ENCODE results near the gene SDK1. TPM values are rescaled to one million over a fixed set of nuclear protein-coding genes. Genes with fewer than 3 reads are reported as not detected.

The SDK1 gene
- total and polyA plus RNA-seq, 4 donors = 1.9 to 46.3 (median 12.4) TPM

DNA sequence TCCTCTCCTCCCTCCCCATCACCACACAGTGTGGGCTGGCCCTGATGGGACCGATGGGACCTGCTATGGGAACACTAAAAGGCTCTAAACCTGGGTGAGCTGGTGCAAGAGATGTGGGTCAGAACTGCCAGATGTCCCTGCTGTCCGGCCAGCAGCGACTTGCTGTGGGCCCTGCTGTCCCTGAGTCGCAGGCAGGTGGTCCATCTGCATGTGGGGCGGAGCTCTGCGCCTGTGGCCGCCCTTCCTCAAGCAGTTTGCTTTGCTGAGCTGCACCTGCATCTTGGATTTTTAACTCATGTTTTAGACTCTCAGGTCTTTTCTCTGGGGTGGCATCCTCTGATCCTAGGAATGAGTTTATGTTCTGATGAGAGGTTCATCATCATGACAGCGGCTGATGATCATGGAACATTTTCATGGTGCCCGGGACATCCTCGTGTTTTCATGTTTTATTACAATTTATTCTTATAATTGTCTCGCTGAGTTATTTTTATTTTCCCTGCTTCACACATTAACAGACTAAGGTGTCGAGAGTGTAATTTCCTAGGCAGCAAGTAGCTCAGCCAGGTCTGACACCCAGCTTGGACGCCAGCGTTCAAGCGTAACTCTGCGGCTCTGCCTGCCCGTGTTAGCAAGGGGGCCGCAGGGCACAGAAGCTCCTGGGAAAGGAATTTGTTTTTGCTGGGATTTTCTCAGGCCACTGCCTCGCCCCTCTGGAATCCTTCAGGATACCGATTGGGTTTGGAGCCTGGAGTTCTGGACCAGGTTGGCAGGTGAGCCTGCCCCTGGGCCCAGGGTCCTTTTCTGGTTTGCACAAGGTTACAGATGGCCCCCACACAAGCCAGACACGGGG is 765.8 kb downstream of the SDK1 start:
- intact Hi-C loops (cut with DNase I) = no loop called here
- ATAC-seq (ENCODE audit: low FRiP score) (no peak), DNase-seq (no peak)
- Histone ChIP-seq H3K27me3 (ENCODE audit: control insufficient read depth in 1 of 2, insufficient read depth in 2 of 2, low read length in 1 of 2) (no peaks in the 10 kb centered on the region), H3K4me3 (ENCODE audit: low read length in 2 of 2) (no peak overlapping the region), H3K27ac (ENCODE audit: low read depth in 1 of 2, low read length in 2 of 2) (no peak overlapping the region), H3K36me3 (ENCODE audit: control insufficient read depth in 1 of 2, insufficient read depth in 2 of 2, low read length in 1 of 2) (peaks cover 0 to 5% of the 10 kb centered on the region in 2 donors), H3K4me1 (ENCODE audit: control insufficient read depth in 1 of 2, insufficient read depth in 2 of 2, low read length in 2 of 2) (no peaks in the 10 kb centered on the region), H3K9me3 (ENCODE audit: control insufficient read depth, low read length) (no peaks in the 10 kb centered on the region)
- 84 to 86% methylated on average over 21 of the region's 21 CpGs for WGBS, 2 donors

DNA sequence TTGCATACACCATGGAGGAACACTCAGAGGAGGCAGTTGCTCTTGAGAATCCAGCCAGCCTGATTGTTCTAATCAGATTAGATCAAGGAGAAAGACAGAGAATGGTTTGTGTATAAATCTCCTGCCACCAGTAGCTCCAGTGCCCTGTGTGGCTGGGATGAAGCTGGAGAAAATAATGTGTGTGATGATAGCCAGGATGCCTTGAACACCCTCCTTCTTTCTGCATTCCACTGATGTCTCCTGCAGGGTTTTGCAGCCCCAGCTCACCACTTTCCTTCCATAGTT is 766.4 kb downstream of the SDK1 start:
- H3K9me3 ChIP-seq (ENCODE audit: control insufficient read depth, low read length) = no peaks in the 10 kb centered on the region
- no peaks in the 10 kb centered on the region for H3K4me1 ChIP-seq (ENCODE audit: control insufficient read depth in 1 of 2, insufficient read depth in 2 of 2, low read length in 2 of 2)
- ATAC-seq (ENCODE audit: low FRiP score) (no peak), DNase-seq (no peak)
- intact Hi-C loops (cut with DNase I) = no loop called here
- H3K4me3 ChIP-seq (ENCODE audit: low read length in 2 of 2) = no peak overlapping the region
- no peaks in the 10 kb centered on the region for H3K27me3 ChIP-seq (ENCODE audit: control insufficient read depth in 1 of 2, insufficient read depth in 2 of 2, low read length in 1 of 2)
- H3K36me3 ChIP-seq (ENCODE audit: control insufficient read depth in 1 of 2, insufficient read depth in 2 of 2, low read length in 1 of 2) = peaks cover 0 to 5% of the 10 kb centered on the region in 2 donors
- H3K27ac ChIP-seq (ENCODE audit: low read depth in 1 of 2, low read length in 2 of 2) = no peak overlapping the region

DNA sequence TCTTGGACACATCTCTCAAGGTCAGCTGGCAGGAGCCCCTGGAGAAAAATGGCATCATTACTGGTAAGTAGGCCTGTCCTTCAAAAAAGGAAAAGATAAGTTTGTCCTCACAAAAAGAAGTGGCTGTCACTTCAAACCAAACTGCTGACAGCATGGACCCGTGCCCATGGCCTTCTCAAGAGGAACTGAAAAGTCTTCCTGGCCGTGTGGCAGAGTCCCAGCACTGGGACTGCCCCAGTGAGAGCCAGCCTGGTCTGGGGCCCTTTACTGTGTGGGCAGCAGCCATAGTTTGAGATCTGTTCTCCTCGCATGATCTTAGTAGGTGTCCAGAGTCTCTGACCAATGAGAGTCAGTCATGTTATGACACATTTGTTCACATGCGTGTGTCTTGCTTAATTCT is 766.8 kb downstream of the SDK1 start:
- Histone ChIP-seq H3K4me1 (ENCODE audit: control insufficient read depth in 1 of 2, insufficient read depth in 2 of 2, low read length in 2 of 2) (no peaks in the 10 kb centered on the region), H3K4me3 (ENCODE audit: low read length in 2 of 2) (no peak overlapping the region), H3K36me3 (ENCODE audit: control insufficient read depth in 1 of 2, insufficient read depth in 2 of 2, low read length in 1 of 2) (peaks cover 0 to 5% of the 10 kb centered on the region in 2 donors), H3K27me3 (ENCODE audit: control insufficient read depth in 1 of 2, insufficient read depth in 2 of 2, low read length in 1 of 2) (no peaks in the 10 kb centered on the region), H3K27ac (ENCODE audit: low read depth in 1 of 2, low read length in 2 of 2) (no peak overlapping the region), H3K9me3 (ENCODE audit: control insufficient read depth, low read length) (no peaks in the 10 kb centered on the region)
- WGBS, 2 donors = 66 to 67% methylated on average over 4 of the region's 4 CpGs
- DNase-seq (no peak), ATAC-seq (ENCODE audit: low FRiP score) (no peak)
- intact Hi-C loops (cut with DNase I) = no loop called here

DNA sequence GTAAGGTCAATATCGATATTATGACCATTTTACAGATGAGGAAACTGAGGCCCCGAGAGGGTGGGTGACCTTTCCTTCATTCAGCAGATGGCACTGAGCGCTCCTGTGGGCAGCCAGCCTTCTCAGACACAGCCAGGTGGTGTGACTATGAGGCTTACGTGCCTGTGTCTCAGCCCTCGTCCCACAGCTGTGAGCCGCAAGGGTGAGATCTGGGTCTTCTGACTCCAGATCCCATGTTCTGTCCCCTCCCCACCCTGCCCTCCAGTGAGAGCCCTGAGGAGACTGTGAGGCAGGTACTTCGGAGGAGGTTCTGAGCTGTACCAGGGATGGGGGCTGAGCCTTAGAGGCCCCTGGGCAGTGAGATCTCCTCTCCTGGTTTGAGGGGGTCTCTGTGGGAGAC is 767.2 kb downstream of the SDK1 start:
- DNase-seq (no peak), ATAC-seq (ENCODE audit: low FRiP score) (no peak)
- peaks cover 0 to 5% of the 10 kb centered on the region in 2 donors for H3K36me3 ChIP-seq (ENCODE audit: control insufficient read depth in 1 of 2, insufficient read depth in 2 of 2, low read length in 1 of 2)
- H3K4me3 ChIP-seq (ENCODE audit: low read length in 2 of 2) = no peak overlapping the region
- H3K27me3 ChIP-seq (ENCODE audit: control insufficient read depth in 1 of 2, insufficient read depth in 2 of 2, low read length in 1 of 2) = no peaks in the 10 kb centered on the region
- intact Hi-C loops (cut with DNase I) = no loop called here
- H3K9me3 ChIP-seq (ENCODE audit: control insufficient read depth, low read length) = no peaks in the 10 kb centered on the region
- 96 to 99% methylated on average over 7 of the region's 7 CpGs for WGBS, 2 donors
- no peak overlapping the region for H3K27ac ChIP-seq (ENCODE audit: low read depth in 1 of 2, low read length in 2 of 2)
- H3K4me1 ChIP-seq (ENCODE audit: control insufficient read depth in 1 of 2, insufficient read depth in 2 of 2, low read length in 2 of 2) = no peaks in the 10 kb centered on the region

DNA sequence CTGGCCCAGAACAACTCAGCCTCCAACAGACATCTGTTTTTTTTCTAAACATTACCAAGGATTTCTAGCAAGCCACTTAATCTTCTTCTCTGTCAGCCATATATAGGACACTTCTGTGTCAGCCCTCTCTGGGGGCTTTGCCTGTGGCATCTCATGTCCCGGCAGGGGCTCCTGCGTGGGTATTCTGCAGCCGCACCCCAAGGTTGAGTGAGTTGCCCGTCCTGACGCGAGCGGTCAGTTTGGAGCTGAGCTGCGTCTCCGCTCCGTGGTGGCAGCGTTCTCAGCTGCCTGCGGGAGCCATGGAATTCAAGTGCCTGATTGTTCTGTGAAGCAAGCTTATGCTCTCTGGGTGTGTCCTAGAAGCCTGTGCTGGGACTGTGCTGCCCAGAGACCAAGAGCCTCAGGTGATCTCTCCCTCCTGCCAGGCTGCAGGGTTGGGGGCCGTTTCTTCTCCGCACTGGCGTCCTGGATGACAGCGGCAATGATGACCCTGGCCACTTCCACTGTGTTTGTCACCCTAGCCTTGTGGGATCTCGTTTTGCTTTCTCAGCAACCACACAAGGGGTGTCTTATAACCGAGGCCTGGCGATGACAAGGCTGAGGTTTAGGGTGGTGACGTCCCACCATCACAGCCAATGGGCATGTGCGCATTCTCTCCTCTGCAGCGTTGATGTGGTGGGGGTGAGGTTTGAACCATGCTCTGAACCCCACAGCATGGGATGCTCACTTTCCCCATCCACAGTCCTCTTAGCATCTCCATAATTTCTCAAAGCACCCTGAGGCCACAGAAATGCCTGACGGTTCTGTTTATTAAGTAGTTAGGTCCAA is 768.4 kb downstream of the SDK1 start:
- WGBS, 2 donors = 87% methylated on average over 23 of the region's 23 CpGs
- no peaks in the 10 kb centered on the region for H3K4me1 ChIP-seq (ENCODE audit: control insufficient read depth in 1 of 2, insufficient read depth in 2 of 2, low read length in 2 of 2)
- H3K4me3 ChIP-seq (ENCODE audit: low read length in 2 of 2) = no peak overlapping the region
- DNase-seq = no peak
- H3K27ac ChIP-seq (ENCODE audit: low read depth in 1 of 2, low read length in 2 of 2) = no peak overlapping the region
- H3K9me3 ChIP-seq (ENCODE audit: control insufficient read depth, low read length) = no peaks in the 10 kb centered on the region
- peaks cover 0 to 5% of the 10 kb centered on the region in 2 donors for H3K36me3 ChIP-seq (ENCODE audit: control insufficient read depth in 1 of 2, insufficient read depth in 2 of 2, low read length in 1 of 2)
- intact Hi-C loops (cut with DNase I) = no loop called here
- no peaks in the 10 kb centered on the region for H3K27me3 ChIP-seq (ENCODE audit: control insufficient read depth in 1 of 2, insufficient read depth in 2 of 2, low read length in 1 of 2)
- ATAC-seq (ENCODE audit: low FRiP score) = no peak

DNA sequence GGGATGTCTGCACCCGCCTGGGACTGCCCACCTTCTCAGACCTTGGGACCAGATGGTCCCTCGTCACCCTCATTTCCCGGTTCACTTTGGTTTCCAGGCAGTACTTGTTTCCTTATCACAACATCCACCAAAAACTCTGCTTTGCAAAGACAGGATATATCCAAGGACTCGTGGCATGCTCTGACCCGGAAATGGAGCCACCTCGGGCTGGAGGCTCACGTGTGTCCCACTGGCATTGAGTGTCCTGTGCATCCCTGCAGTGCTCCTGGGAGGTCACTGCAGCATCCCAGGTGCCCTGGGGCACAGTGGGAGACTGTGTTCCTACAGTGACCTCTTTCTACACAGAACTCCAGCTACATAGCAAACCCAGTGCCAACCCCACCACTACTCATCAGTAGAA is 769.2 kb downstream of the SDK1 start:
- H3K27me3 ChIP-seq (ENCODE audit: control insufficient read depth in 1 of 2, insufficient read depth in 2 of 2, low read length in 1 of 2) = no peaks in the 10 kb centered on the region
- intact Hi-C loops (cut with DNase I) = no loop called here
- H3K4me1 ChIP-seq (ENCODE audit: control insufficient read depth in 1 of 2, insufficient read depth in 2 of 2, low read length in 2 of 2) = no peaks in the 10 kb centered on the region
- ATAC-seq (ENCODE audit: low FRiP score) (no peak), DNase-seq (no peak)
- peaks cover 0 to 5% of the 10 kb centered on the region in 2 donors for H3K36me3 ChIP-seq (ENCODE audit: control insufficient read depth in 1 of 2, insufficient read depth in 2 of 2, low read length in 1 of 2)
- no peak overlapping the region for H3K27ac ChIP-seq (ENCODE audit: low read depth in 1 of 2, low read length in 2 of 2)
- H3K9me3 ChIP-seq (ENCODE audit: control insufficient read depth, low read length) = no peaks in the 10 kb centered on the region
- 90 to 92% methylated on average over 7 of the region's 7 CpGs for whole genome bisulfite sequencing, 2 donors
- no peak overlapping the region for H3K4me3 ChIP-seq (ENCODE audit: low read length in 2 of 2)

DNA sequence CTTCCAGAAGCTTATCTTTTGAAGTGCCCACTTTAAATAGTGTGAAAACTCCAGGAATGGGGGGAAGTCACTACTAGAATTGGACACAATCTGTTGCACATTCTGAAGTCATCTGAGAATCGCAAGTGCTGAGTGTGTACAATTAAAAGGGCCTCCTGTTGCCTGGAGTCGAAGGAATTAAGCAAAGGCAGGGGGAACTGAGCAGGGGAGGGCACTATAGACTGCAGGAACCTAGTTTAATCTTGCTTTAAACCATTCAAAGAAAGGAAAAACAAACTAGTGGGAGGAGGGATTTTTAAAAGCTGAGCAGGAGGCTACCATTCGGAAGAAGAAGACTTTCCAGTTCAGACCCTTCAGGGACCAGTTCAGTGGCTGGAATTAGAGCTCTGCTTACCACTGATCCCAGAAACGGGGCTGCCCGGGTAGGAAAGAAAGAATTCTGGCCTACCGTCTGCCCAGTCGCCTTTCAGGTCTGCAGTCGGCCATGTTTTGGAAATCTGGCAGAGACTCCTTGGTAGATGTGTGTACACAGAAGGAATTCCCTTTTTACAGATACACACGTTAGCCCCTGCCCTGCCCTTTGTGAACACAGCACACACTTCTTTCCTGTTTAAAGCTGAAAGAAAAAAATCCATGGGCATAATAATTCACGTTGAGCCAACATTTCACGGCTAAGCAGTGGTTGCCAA is 770.5 kb downstream of the SDK1 start:
- intact Hi-C loops (cut with DNase I) = no loop called here
- no peak for DNase-seq
- peaks cover 0 to 5% of the 10 kb centered on the region in 2 donors for H3K36me3 ChIP-seq (ENCODE audit: control insufficient read depth in 1 of 2, insufficient read depth in 2 of 2, low read length in 1 of 2)
- H3K27me3 ChIP-seq (ENCODE audit: control insufficient read depth in 1 of 2, insufficient read depth in 2 of 2, low read length in 1 of 2) = no peaks in the 10 kb centered on the region
- no peaks in the 10 kb centered on the region for H3K9me3 ChIP-seq (ENCODE audit: control insufficient read depth, low read length)
- no peak overlapping the region for H3K27ac ChIP-seq (ENCODE audit: low read depth in 1 of 2, low read length in 2 of 2)
- 85% methylated on average over 11 of the region's 11 CpGs for WGBS, 2 donors
- no peaks in the 10 kb centered on the region for H3K4me1 ChIP-seq (ENCODE audit: control insufficient read depth in 1 of 2, insufficient read depth in 2 of 2, low read length in 2 of 2)
- ATAC-seq (ENCODE audit: low FRiP score) = no peak
- H3K4me3 ChIP-seq (ENCODE audit: low read length in 2 of 2) = no peak overlapping the region

DNA sequence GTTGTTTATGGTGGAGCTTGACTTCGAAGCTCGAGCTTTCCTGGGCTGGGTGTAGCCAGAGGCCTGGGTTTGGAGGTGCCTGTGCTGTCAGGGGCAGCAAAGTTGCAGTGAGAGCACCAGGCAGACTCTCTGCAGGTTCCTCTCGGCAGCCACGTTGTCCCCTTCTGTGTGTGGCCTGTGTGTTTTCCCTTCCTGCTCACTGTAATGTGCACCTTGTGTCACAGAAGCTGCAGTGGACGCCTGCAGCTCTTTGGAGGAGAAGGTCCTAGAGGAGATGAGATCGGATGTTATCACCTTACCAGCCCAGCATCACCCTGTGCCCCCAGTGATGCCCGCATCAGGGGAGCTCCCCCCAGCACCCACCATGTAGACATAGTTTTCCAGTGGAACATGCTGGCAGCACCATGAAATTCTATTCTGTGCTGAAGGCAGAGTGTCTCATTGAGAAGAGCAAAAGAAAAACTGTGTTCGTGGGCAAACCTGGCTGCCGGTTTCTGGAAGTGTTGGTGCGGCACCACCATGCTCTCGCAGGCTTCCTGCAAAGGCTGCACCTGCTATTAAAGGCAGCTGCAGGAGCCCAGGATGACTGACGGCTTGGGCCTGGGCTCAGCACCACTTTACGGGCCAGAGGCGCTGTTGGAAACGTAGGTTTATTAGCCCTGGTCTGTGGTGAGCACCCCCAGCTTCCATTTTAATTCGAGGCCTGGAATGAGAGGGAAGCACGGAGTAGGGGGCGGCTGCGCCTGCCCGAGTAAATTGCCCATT is 771.3 kb downstream of the SDK1 start:
- Histone ChIP-seq H3K27ac (ENCODE audit: low read depth in 1 of 2, low read length in 2 of 2) (no peak overlapping the region), H3K27me3 (ENCODE audit: control insufficient read depth in 1 of 2, insufficient read depth in 2 of 2, low read length in 1 of 2) (no peaks in the 10 kb centered on the region), H3K4me3 (ENCODE audit: low read length in 2 of 2) (no peak overlapping the region), H3K36me3 (ENCODE audit: control insufficient read depth in 1 of 2, insufficient read depth in 2 of 2, low read length in 1 of 2) (peaks cover 0 to 9% of the 10 kb centered on the region in 2 donors), H3K9me3 (ENCODE audit: control insufficient read depth, low read length) (no peaks in the 10 kb centered on the region), H3K4me1 (ENCODE audit: control insufficient read depth in 1 of 2, insufficient read depth in 2 of 2, low read length in 2 of 2) (no peaks in the 10 kb centered on the region)
- WGBS, 2 donors = 86 to 90% methylated on average over 20 of the region's 20 CpGs
- no peak for ATAC-seq (ENCODE audit: low FRiP score)
- intact Hi-C loops (cut with DNase I) = no loop called here
- no peak for DNase-seq
